ENCODE results near the gene TRIM41.
A peak's percentile ranks its signal among the peaks of the same experiment; 100 is the strongest.

TRIM41 gene

GRCh38 chr5:181220178-181220515 lies 2.9 kb upstream of the TRIM41 start:
- in situ Hi-C loops (cut with HindIII; ENCODE audit: low pct_unique_long_range_greater_than_20kb, low sequenced_read_pairs) = no loop called here
- no peak for TF ChIP-seq JUND (IDR thresholded peaks at IDR 0.05; ENCODE audit: low read depth)
- DNase-seq (ENCODE audit: low read depth in 1 of 2, low spot score in 1 of 2) = no peak

- in situ Hi-C loops (cut with HindIII; ENCODE audit: low pct_unique_long_range_greater_than_20kb, low sequenced_read_pairs) = no loop called here
- no peak for DNase-seq (ENCODE audit: low read depth in 1 of 2, low spot score in 1 of 2)
- no peak for TF ChIP-seq JUND (IDR thresholded peaks at IDR 0.05; ENCODE audit: low read depth)
Observed at GRCh38 chr5:181221105-181221791, 1.8 kb upstream of the TRIM41 start.

- DNase-seq (ENCODE audit: low read depth in 1 of 2, low spot score in 1 of 2) = peak in 1 of 2 experiments; percentile 95
- in situ Hi-C loops (cut with HindIII; ENCODE audit: low pct_unique_long_range_greater_than_20kb, low sequenced_read_pairs) = no loop called here
- no peak for TF ChIP-seq JUND (IDR thresholded peaks at IDR 0.05; ENCODE audit: low read depth)
Observed at GRCh38 chr5:181221792-181222629, 1.1 kb upstream of the TRIM41 start.

- TF ChIP-seq JUND (IDR thresholded peaks at IDR 0.05; ENCODE audit: low read depth) = no peak
- no peak for DNase-seq (ENCODE audit: low read depth in 1 of 2, low spot score in 1 of 2)
- in situ Hi-C loops (cut with HindIII; ENCODE audit: low pct_unique_long_range_greater_than_20kb, low sequenced_read_pairs) = no loop called here
Observed at GRCh38 chr5:181222630-181223057, 437 bp upstream of the TRIM41 start.

GRCh38 chr5:181223729-181224389 lies 778 bp downstream of the TRIM41 start:
- no peak for TF ChIP-seq JUND (IDR thresholded peaks at IDR 0.05; ENCODE audit: low read depth)
- DNase-seq (ENCODE audit: low read depth in 1 of 2, low spot score in 1 of 2) = no peak

GRCh38 chr5:181224390-181225229 lies 1.5 kb downstream of the TRIM41 start:
- no peak for TF ChIP-seq JUND (IDR thresholded peaks at IDR 0.05; ENCODE audit: low read depth)
- no peak for DNase-seq (ENCODE audit: low read depth in 1 of 2, low spot score in 1 of 2)
- in situ Hi-C loops (cut with HindIII; ENCODE audit: low pct_unique_long_range_greater_than_20kb, low sequenced_read_pairs) = no loop called here

More at GRCh38 chr5:181223729-181224389, 778 bp downstream of the TRIM41 start:
- in situ Hi-C loops (cut with HindIII; ENCODE audit: low pct_unique_long_range_greater_than_20kb, low sequenced_read_pairs) = no loop called here

GRCh38 chr5:181229996-181230395 lies 6.9 kb downstream of the TRIM41 start:
- no peak for DNase-seq (ENCODE audit: low read depth in 1 of 2, low spot score in 1 of 2)
- in situ Hi-C loops (cut with HindIII; ENCODE audit: low pct_unique_long_range_greater_than_20kb, low sequenced_read_pairs) = no loop called here
- no peak for TF ChIP-seq JUND (IDR thresholded peaks at IDR 0.05; ENCODE audit: low read depth)

- DNase-seq (ENCODE audit: low read depth in 1 of 2, low spot score in 1 of 2) = no peak
- in situ Hi-C loops (cut with HindIII; ENCODE audit: low pct_unique_long_range_greater_than_20kb, low sequenced_read_pairs) = no loop called here
- TF ChIP-seq JUND (IDR thresholded peaks at IDR 0.05; ENCODE audit: low read depth) = no peak
Observed at GRCh38 chr5:181230551-181230950, 7.5 kb downstream of the TRIM41 start.

GRCh38 chr5:181231432-181231831 lies 8.4 kb downstream of the TRIM41 start:
- DNase-seq (ENCODE audit: low read depth in 1 of 2, low spot score in 1 of 2) = no peak
- in situ Hi-C loops (cut with HindIII; ENCODE audit: low pct_unique_long_range_greater_than_20kb, low sequenced_read_pairs) = no loop called here
- TF ChIP-seq JUND (IDR thresholded peaks at IDR 0.05; ENCODE audit: low read depth) = no peak

GRCh38 chr5:181232593-181232992 lies 9.5 kb downstream of the TRIM41 start:
- DNase-seq (ENCODE audit: low read depth in 1 of 2, low spot score in 1 of 2) = no peak
- in situ Hi-C loops (cut with HindIII; ENCODE audit: low pct_unique_long_range_greater_than_20kb, low sequenced_read_pairs) = no loop called here
- TF ChIP-seq JUND (IDR thresholded peaks at IDR 0.05; ENCODE audit: low read depth) = no peak

- TF ChIP-seq JUND (IDR thresholded peaks at IDR 0.05; ENCODE audit: low read depth) = no peak
- in situ Hi-C loops (cut with HindIII; ENCODE audit: low pct_unique_long_range_greater_than_20kb, low sequenced_read_pairs) = no loop called here
- no peak for DNase-seq (ENCODE audit: low read depth in 1 of 2, low spot score in 1 of 2)
Observed at GRCh38 chr5:181233088-181233800, 10.2 kb downstream of the TRIM41 start.

Measured in T47D (cell line).